Measurements from ENCODE around the gene GNAT2. TPM values are rescaled to one million over a fixed set of nuclear protein-coding genes. Genes with fewer than 3 reads are reported as not detected.

GNAT2 gene
- total RNA-seq, 1 experiment from 2014 or later = not detected

- Mint-ChIP-seq H3K36me3 (no peaks in the 10 kb centered on the region), H3K4me3 (no peak overlapping the region), H3K9me3 (no peaks in the 10 kb centered on the region), H3K27ac (no peak overlapping the region), H3K4me1 (peaks cover 12% of the 10 kb centered on the region), H3K27me3 (ENCODE audit: low read depth) (peaks cover 37% of the 10 kb centered on the region)
- TF ChIP-seq EMX1 (CRISPR knock-in tag; IDR thresholded peaks at IDR 0.05) = no peak
- TF ChIP-seq ZNF281 (CRISPR knock-in tag; IDR thresholded peaks at IDR 0.05) = no peak
- TF ChIP-seq KAT7 (CRISPR knock-in tag; IDR thresholded peaks at IDR 0.05; ENCODE audit: borderline replicate concordance) = no peak
- no peak for TF ChIP-seq IRF2 (CRISPR knock-in tag; IDR thresholded peaks at IDR 0.05; ENCODE audit: borderline replicate concordance, low read depth)
- TF ChIP-seq SMAD3 (CRISPR knock-in tag; IDR thresholded peaks at IDR 0.05; ENCODE audit: borderline replicate concordance) = no peak
- TF ChIP-seq, protein P1, sequence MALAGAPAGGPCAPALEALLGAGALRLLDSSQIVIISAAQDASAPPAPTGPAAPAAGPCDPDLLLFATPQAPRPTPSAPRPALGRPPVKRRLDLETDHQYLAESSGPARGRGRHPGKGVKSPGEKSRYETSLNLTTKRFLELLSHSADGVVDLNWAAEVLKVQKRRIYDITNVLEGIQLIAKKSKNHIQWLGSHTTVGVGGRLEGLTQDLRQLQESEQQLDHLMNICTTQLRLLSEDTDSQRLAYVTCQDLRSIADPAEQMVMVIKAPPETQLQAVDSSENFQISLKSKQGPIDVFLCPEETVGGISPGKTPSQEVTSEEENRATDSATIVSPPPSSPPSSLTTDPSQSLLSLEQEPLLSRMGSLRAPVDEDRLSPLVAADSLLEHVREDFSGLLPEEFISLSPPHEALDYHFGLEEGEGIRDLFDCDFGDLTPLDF (CRISPR knock-in tag; IDR thresholded peaks at IDR 0.05) = no peak
- no peak for TF ChIP-seq ELF4 (CRISPR knock-in tag; IDR thresholded peaks at IDR 0.05; ENCODE audit: low read depth)
- no peak for TF ChIP-seq ZSCAN18 (CRISPR knock-in tag; IDR thresholded peaks at IDR 0.05)
- no peak for TF ChIP-seq ZNF512 (CRISPR knock-in tag; IDR thresholded peaks at IDR 0.05; ENCODE audit: borderline replicate concordance)
- TF ChIP-seq ZNF671 (CRISPR knock-in tag; IDR thresholded peaks at IDR 0.05) = no peak
- TF ChIP-seq ATF2 (CRISPR knock-in tag; IDR thresholded peaks at IDR 0.05; ENCODE audit: borderline replicate concordance, low read depth) = no peak
- no peak for DNase-seq (ENCODE audit: low spot score)
- POLR2A ChIA-PET = no interaction called here
- CTCF ChIA-PET = interaction anchor here (0.5 to 5.0 kb wide), 2 partner anchors 9 to 13 kb away, joined by 3 to 65 read pairs; no protein-coding TSS in a partner anchor
- no peak for ATAC-seq
Measured at GRCh38 chr1:109653306-109653705, 33.9 kb upstream of the GNAT2 start.

DNA sequence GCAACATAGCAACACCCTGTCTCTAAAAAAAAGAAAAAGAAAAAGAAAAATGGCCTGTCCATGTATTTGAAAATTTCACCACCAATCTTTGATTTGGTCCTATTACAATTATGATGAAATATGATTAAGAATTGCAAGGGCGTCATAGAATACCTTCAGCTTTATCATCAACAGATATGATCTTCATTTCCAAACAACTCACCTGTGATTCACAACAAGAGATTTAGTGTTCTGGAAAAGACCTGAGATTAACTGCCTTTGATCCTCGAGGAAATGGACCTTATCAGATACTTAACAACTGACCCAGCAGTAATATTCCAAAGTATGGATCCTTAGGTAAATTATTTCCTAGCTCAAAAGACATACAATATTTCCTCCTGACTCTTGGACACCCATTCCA lies 33.0 kb upstream of the GNAT2 start:
- no peak for DNase-seq (ENCODE audit: low spot score)
- Mint-ChIP-seq H3K27me3 (ENCODE audit: low read depth) (peaks cover 37% of the 10 kb centered on the region), H3K4me1 (peaks cover 12% of the 10 kb centered on the region), H3K4me3 (no peak overlapping the region), H3K27ac (no peak overlapping the region), H3K36me3 (no peaks in the 10 kb centered on the region), H3K9me3 (no peaks in the 10 kb centered on the region)
- ChIA-PET POLR2A (no interaction called here), CTCF (interaction anchor here (1.1 to 5.0 kb wide), 4 partner anchors 8 to 120 kb away, joined by 3 to 65 read pairs (median 3); no protein-coding TSS in a partner anchor)
- no peak for ATAC-seq
- TF ChIP-seq FOXP4 (CRISPR knock-in tag; IDR thresholded peaks at IDR 0.05) (no peak), SOX15 (CRISPR knock-in tag; IDR thresholded peaks at IDR 0.05) (no peak), RORB (CRISPR knock-in tag; IDR thresholded peaks at IDR 0.05) (no peak), ZNF396 (CRISPR knock-in tag; IDR thresholded peaks at IDR 0.05; ENCODE audit: borderline replicate concordance) (no peak), CREB1 (CRISPR knock-in tag; IDR thresholded peaks at IDR 0.05) (no peak), ZNF423 (CRISPR knock-in tag; IDR thresholded peaks at IDR 0.05) (no peak), E2F4 (CRISPR knock-in tag; IDR thresholded peaks at IDR 0.05; ENCODE audit: borderline replicate concordance, low read depth) (no peak)
- TF ChIP-seq, protein P2, sequence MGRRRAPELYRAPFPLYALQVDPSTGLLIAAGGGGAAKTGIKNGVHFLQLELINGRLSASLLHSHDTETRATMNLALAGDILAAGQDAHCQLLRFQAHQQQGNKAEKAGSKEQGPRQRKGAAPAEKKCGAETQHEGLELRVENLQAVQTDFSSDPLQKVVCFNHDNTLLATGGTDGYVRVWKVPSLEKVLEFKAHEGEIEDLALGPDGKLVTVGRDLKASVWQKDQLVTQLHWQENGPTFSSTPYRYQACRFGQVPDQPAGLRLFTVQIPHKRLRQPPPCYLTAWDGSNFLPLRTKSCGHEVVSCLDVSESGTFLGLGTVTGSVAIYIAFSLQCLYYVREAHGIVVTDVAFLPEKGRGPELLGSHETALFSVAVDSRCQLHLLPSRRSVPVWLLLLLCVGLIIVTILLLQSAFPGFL (CRISPR knock-in tag; IDR thresholded peaks at IDR 0.05; ENCODE audit: borderline replicate concordance) = no peak
- TF ChIP-seq, protein P3, sequence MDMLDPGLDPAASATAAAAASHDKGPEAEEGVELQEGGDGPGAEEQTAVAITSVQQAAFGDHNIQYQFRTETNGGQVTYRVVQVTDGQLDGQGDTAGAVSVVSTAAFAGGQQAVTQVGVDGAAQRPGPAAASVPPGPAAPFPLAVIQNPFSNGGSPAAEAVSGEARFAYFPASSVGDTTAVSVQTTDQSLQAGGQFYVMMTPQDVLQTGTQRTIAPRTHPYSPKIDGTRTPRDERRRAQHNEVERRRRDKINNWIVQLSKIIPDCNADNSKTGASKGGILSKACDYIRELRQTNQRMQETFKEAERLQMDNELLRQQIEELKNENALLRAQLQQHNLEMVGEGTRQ (CRISPR knock-in tag; IDR thresholded peaks at IDR 0.05) = no peak

Data from WTC11 (cell line).